Calu3 (cell line): Measurements from ENCODE around the gene DEDD2. TPM values are rescaled to one million over a fixed set of nuclear protein-coding genes. Genes with fewer than 3 reads are reported as not detected.

Experiments
- BruUV-seq: library from RNA; stranded (reverse); fragments of 400-500 nt; replicated peaks from 2 replicates; lab custom pipeline; 2021; lab: Mats Ljungman, UMichigan
- CTCF ChIA-PET: fragments of 300-600 bp; sonication (Branson Sonifier 250); formaldehyde crosslinking; loops from one replicate; lab custom pipeline; 2022; ENCODE audit warnings: antibody characterized with exemption; lab: Charles Lee
- DNase-seq: peaks from one replicate; pipeline ENCODE4 v3.0.0; 2022
- H3K27ac Mint-ChIP-seq: one replicate; pipeline ENCODE4 v1.8.0; 2022; ENCODE audit warnings: mixed read lengths; ENCODE audit not compliant: unreplicated experiment
- H3K27me3 Mint-ChIP-seq: one replicate; pipeline ENCODE4 v1.8.0; 2022; ENCODE audit warnings: mixed read lengths; ENCODE audit not compliant: unreplicated experiment
- H3K36me3 Mint-ChIP-seq: one replicate; pipeline ENCODE4 v1.8.0; 2022; ENCODE audit warnings: mild to moderate bottlenecking, moderate library complexity, mixed read lengths; ENCODE audit not compliant: insufficient read depth, unreplicated experiment
- H3K4me1 Mint-ChIP-seq: one replicate; pipeline ENCODE4 v1.8.0; 2022; ENCODE audit warnings: mild to moderate bottlenecking, low read depth, mixed read lengths; ENCODE audit not compliant: unreplicated experiment
- H3K4me3 Mint-ChIP-seq: one replicate; pipeline ENCODE4 v1.8.0; 2022; ENCODE audit warnings: mild to moderate bottlenecking, low read depth, moderate library complexity, mixed read lengths; ENCODE audit not compliant: unreplicated experiment
- H3K9me3 Mint-ChIP-seq: one replicate; pipeline ENCODE4 v1.8.0; 2022; ENCODE audit warnings: low read depth, mixed read lengths; ENCODE audit not compliant: unreplicated experiment
- CTCF ChIP-seq: fragments of 200-600 bp; IDR thresholded peaks from one replicate; pipeline ENCODE4 v1.8.0; 2022; ENCODE audit warnings: antibody characterized with exemption; ENCODE audit not compliant: unreplicated experiment
- intact Hi-C: fragments of 100-400 bp; cut with micrococcal nuclease; formaldehyde crosslinking; loops from one replicate; pipeline ENCODE4 v1.10.0; 2022; ENCODE audit not compliant: unreplicated experiment
- total RNA-seq: library from RNA; stranded (reverse); gene quantifications from 2 replicates; pipeline ENCODE4 v1.2.3, GENCODE V29; 2022

DEDD2 gene
- total RNA-seq, 1 experiment from 2014 or later: 78.3 TPM

DNA sequence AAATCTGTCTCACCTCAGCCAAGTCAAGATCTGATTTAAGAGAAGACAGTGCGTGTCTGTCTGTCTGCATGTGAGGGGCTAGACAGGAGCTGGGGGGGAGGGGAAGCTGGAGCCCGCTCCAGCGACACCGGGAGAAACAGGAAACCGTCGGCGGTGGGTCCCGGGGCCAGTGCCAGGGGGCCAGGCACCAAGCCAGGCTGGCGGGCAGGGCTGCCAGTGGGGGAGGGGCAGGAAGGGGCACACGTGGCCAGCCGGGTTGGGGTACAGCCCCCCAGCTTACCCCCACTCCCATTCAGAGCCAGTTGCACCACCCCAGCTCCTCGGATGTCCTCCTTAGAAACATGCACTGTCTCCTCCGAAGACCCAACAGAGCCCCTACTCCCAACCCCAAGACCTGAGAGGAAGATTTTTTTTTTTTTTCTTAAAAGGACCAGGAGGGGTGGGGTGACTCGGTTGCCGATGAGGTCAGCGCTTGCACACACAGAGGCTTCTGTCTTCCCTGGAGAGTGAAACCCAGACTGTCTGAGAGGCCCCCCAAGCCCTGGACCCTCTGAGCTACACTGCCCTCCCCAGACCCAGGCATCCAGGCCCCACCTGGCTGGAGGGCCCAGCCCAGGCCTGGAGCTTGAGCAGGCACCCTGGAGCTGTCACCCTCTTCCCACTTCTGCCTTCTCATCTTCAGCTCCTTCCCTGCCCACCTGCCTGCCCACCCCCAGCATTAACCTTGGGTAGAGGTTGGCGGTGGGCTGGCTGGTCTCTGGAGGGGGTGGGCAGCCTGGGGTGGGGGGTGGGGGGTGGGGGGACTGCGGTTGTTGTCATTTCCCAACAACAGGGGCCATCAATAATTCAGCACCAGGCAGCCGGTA, 33.4 kb upstream of the DEDD2 start:
- H3K27ac Mint-ChIP-seq: peak overlapping the region; percentile 92
- TSS peak; percentile 3 for BruUV-seq

GRCh38 chr19:42250183-42250665, 32.7 kb upstream of the DEDD2 start:
- H3K36me3 Mint-ChIP-seq: peaks cover 80% of the 10 kb centered on the region
- no TSS peak for BruUV-seq
- no peaks in the 10 kb centered on the region for H3K27me3 Mint-ChIP-seq
- peaks cover 35% of the 10 kb centered on the region for H3K4me1 Mint-ChIP-seq
- no peak for DNase-seq
- H3K9me3 Mint-ChIP-seq: no peaks in the 10 kb centered on the region
- CTCF ChIA-PET: no interaction called here
- no peak overlapping the region for H3K4me3 Mint-ChIP-seq
- no peak for TF ChIP-seq CTCF
- intact Hi-C loops: no loop called here
- H3K27ac Mint-ChIP-seq: no peak overlapping the region

More for the DNA sequence above, 33.4 kb upstream of the DEDD2 start:
- intact Hi-C loops: no loop called here
- CTCF ChIA-PET: interaction anchor here (0.7 kb wide), 2 partner anchors 27 to 130 kb away, joined by 3 read pairs; no protein-coding TSS in a partner anchor
- H3K4me3 Mint-ChIP-seq: peak overlapping the region; percentile 92
- no peaks in the 10 kb centered on the region for H3K9me3 Mint-ChIP-seq
- TF ChIP-seq CTCF: no peak
- no peak for DNase-seq
- no peaks in the 10 kb centered on the region for H3K27me3 Mint-ChIP-seq
- peaks cover 84% of the 10 kb centered on the region for H3K36me3 Mint-ChIP-seq
- peaks cover 33% of the 10 kb centered on the region for H3K4me1 Mint-ChIP-seq

GRCh38 chr19:42249769-42250168, 32.3 kb upstream of the DEDD2 start:
- no peak for DNase-seq
- no TSS peak for BruUV-seq
- H3K27me3 Mint-ChIP-seq: no peaks in the 10 kb centered on the region
- peaks cover 80% of the 10 kb centered on the region for H3K36me3 Mint-ChIP-seq
- no peak for TF ChIP-seq CTCF
- H3K4me1 Mint-ChIP-seq: peaks cover 39% of the 10 kb centered on the region
- intact Hi-C loops: no loop called here
- H3K27ac Mint-ChIP-seq: no peak overlapping the region
- H3K9me3 Mint-ChIP-seq: no peaks in the 10 kb centered on the region
- CTCF ChIA-PET: no interaction called here
- no peak overlapping the region for H3K4me3 Mint-ChIP-seq

- no peak for DNase-seq
- no peaks in the 10 kb centered on the region for H3K9me3 Mint-ChIP-seq
- peak overlapping the region; percentile 15 for H3K4me3 Mint-ChIP-seq
- TF ChIP-seq CTCF: no peak
- peaks cover 43% of the 10 kb centered on the region for H3K4me1 Mint-ChIP-seq
- CTCF ChIA-PET: no interaction called here
- intact Hi-C loops: no loop called here
- H3K36me3 Mint-ChIP-seq: peaks cover 80% of the 10 kb centered on the region
- H3K27ac Mint-ChIP-seq: peak overlapping the region; percentile 22
- no TSS peak for BruUV-seq
- H3K27me3 Mint-ChIP-seq: no peaks in the 10 kb centered on the region
These were observed 31.8 kb upstream of the DEDD2 start for GRCh38 chr19:42249149-42249750.
